Endodermal cell (in vitro differentiated cells): ENCODE measurements around the gene QRSL1. TPM values are rescaled to one million over a fixed set of nuclear protein-coding genes. Genes with fewer than 3 reads are reported as not detected.
A peak's percentile ranks its signal among the peaks of the same experiment; 100 is the strongest.
"Not testable (repeated sequence)": the region's sequence is repeated elsewhere in the genome, so short reads cannot be mapped to it uniquely, and the experiment has no call there.

Source experiments
- DNase-seq: peaks from one replicate; pipeline ENCODE4 v3.0.0-alpha.2; 2017
- H3K27ac ChIP-seq: 2 replicates; pipeline ENCODE4 v1.5.1; 2013; ENCODE audit warnings: mild to moderate bottlenecking, low read depth, low read length, moderate library complexity
- H3K27me3 ChIP-seq: 2 replicates; pipeline ENCODE4 v1.6.1; 2013; ENCODE audit warnings: mild to moderate bottlenecking, low read length, moderate library complexity; ENCODE audit not compliant: insufficient read depth, control insufficient read depth, poor library complexity, severe bottlenecking
- H3K36me3 ChIP-seq: 2 replicates; pipeline ENCODE4 v1.7.0; 2013; ENCODE audit warnings: mild to moderate bottlenecking, low read length, moderate library complexity; ENCODE audit not compliant: control insufficient read depth, insufficient read depth
- H3K4me1 ChIP-seq: one replicate; pipeline ENCODE4 v1.7.0; 2013; ENCODE audit warnings: low read length; ENCODE audit not compliant: control insufficient read depth, insufficient read depth
- H3K4me3 ChIP-seq: 2 replicates; pipeline ENCODE4 v1.5.1; 2013; ENCODE audit warnings: mild to moderate bottlenecking, low read length, moderate library complexity
- H3K9ac ChIP-seq: 2 replicates; pipeline ENCODE4 v1.6.1; 2013; ENCODE audit warnings: mild to moderate bottlenecking, low read length, moderate library complexity; ENCODE audit not compliant: poor library complexity, severe bottlenecking; ENCODE audit errors: extremely low read depth
- H3K9me3 ChIP-seq: 2 replicates; pipeline ENCODE4 v1.6.1; 2013; ENCODE audit warnings: mild to moderate bottlenecking, low read length, moderate library complexity; ENCODE audit not compliant: control insufficient read depth
- H3K27ac Mint-ChIP-seq: 2 replicates; pipeline ENCODE4 v1.8.0; 2020; ENCODE audit warnings: mixed read lengths
- H3K27me3 Mint-ChIP-seq: 2 replicates; pipeline ENCODE4 v1.8.0; 2021; ENCODE audit warnings: mild to moderate bottlenecking, mixed read lengths; ENCODE audit not compliant: insufficient read depth
- H3K36me3 Mint-ChIP-seq: 2 replicates; pipeline ENCODE4 v1.8.0; 2020; ENCODE audit warnings: low read depth, mixed read lengths
- H3K4me1 Mint-ChIP-seq: 2 replicates; pipeline ENCODE4 v1.8.0; 2020; ENCODE audit warnings: mixed read lengths
- H3K4me3 Mint-ChIP-seq: 2 replicates; pipeline ENCODE4 v1.8.0; 2020; ENCODE audit warnings: mild to moderate bottlenecking, moderate library complexity, mixed read lengths
- H3K9me3 Mint-ChIP-seq: 2 replicates; pipeline ENCODE4 v1.8.0; 2020; ENCODE audit warnings: mild to moderate bottlenecking, mixed read lengths
- WGBS, 2 experiments: methylation state at CpG; one replicate each; pipeline versions ENCODE4 v1.1.5 to v1.1.7; 2013; ENCODE audit warnings: missing lambda C conversion rate in 2 of 2, mixed read lengths in 1 of 2; ENCODE audit not compliant: insufficient coverage in 1 of 2, insufficient read length in 1 of 2; 5-methylcytosine and 5-hydroxymethylcytosine counted together
- total RNA-seq, 2 donors: library from RNA; stranded (reverse); fragmentation: NEBNext Ultra II Directional in 1 of 2; extraction: Animal tissue kit (Norgen Biotek cat#: 25700) in 1 of 2; gene quantifications; 2 replicates in 1 of 2; 3 replicates in 1 of 2; pipeline ENCODE4 v1.2.1, GENCODE V29; 2021
- TF ChIP-seq, protein P1 (sequence below): fragments of 200-600 bp; sonication (generic); conservative IDR thresholded peaks from 2 replicates; pipeline ENCODE4 v1.5.0; 2021; ENCODE audit warnings: antibody characterized with exemption, mild to moderate bottlenecking

The QRSL1 gene
- total RNA-seq, 2 donors from 2014 or later: 10.8 to 12.7 TPM

DNA sequence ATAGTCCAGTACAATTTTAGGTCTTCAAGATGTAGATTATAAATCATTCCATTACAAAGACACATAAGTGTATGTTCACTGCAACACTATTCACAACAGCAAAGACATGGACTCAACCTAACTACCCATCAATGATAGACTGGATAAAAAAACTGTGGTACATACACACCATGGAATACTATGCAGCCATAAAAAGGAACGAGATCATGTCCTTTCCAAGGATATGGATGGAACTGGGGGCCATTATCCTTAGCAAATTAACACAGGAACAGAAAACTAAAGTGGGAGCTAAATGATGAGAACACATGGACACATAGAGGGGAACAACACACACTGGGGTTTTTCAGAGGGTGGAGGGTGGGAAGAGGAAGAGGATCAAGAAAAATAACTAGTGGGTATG is 6.3 kb upstream of the QRSL1 start:
- Histone ChIP-seq H3K27me3 (no peaks in the 10 kb centered on the region), H3K4me1 (peaks cover 6% of the 10 kb centered on the region), H3K4me3 (peak overlapping the region; percentile 70), H3K9me3 (peaks cover 25% of the 10 kb centered on the region), H3K9ac (no peak overlapping the region), H3K27ac (no peak overlapping the region), H3K36me3 (peaks cover 15% of the 10 kb centered on the region)
- Mint-ChIP-seq H3K27ac (no peak overlapping the region), H3K27me3 (no peaks in the 10 kb centered on the region), H3K4me3 (no peak overlapping the region), H3K9me3 (peaks cover 23% of the 10 kb centered on the region), H3K4me1 (peaks cover 17% of the 10 kb centered on the region), H3K36me3 (peaks cover 13% of the 10 kb centered on the region)
- DNase-seq: no peak
- TF ChIP-seq, protein P1, sequence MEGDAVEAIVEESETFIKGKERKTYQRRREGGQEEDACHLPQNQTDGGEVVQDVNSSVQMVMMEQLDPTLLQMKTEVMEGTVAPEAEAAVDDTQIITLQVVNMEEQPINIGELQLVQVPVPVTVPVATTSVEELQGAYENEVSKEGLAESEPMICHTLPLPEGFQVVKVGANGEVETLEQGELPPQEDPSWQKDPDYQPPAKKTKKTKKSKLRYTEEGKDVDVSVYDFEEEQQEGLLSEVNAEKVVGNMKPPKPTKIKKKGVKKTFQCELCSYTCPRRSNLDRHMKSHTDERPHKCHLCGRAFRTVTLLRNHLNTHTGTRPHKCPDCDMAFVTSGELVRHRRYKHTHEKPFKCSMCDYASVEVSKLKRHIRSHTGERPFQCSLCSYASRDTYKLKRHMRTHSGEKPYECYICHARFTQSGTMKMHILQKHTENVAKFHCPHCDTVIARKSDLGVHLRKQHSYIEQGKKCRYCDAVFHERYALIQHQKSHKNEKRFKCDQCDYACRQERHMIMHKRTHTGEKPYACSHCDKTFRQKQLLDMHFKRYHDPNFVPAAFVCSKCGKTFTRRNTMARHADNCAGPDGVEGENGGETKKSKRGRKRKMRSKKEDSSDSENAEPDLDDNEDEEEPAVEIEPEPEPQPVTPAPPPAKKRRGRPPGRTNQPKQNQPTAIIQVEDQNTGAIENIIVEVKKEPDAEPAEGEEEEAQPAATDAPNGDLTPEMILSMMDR: no peak
- WGBS, 2 experiments: 86 to 91% methylated on average over 1 of the region's 1 CpG

DNA sequence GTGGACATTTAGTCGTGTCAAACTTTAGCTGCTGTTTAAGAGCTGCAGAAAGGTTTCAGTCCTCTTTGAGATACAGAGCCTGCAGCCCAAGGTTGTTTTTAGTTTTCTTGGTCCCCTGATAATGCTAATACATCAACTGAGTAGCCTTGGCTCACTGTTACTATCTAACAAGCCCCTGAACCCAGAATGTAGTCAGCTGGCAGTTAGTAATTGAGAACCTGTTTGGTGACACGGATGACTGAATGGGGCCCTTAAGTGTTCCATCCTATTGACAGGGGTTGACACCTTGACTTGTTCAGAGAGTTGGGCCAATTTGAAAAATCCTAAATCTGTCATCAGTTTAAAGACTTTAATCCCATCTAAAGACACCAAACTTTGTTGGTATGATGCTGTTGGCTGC is 2.9 kb upstream of the QRSL1 start:
- Histone ChIP-seq H3K9me3 (peaks cover 25% of the 10 kb centered on the region), H3K4me1 (peaks cover 9% of the 10 kb centered on the region), H3K27ac (no peak overlapping the region), H3K27me3 (no peaks in the 10 kb centered on the region), H3K4me3 (no peak overlapping the region), H3K36me3 (peaks cover 15% of the 10 kb centered on the region), H3K9ac (no peak overlapping the region)
- Mint-ChIP-seq H3K36me3 (peaks cover 13% of the 10 kb centered on the region), H3K27me3 (no peaks in the 10 kb centered on the region), H3K27ac (no peak overlapping the region), H3K4me3 (no peak overlapping the region), H3K4me1 (peaks cover 11% of the 10 kb centered on the region), H3K9me3 (peaks cover 23% of the 10 kb centered on the region)
- 53 to 71% methylated on average over 2 of the region's 2 CpGs for WGBS, 2 experiments
- TF ChIP-seq, protein P1: no peak
- no peak for DNase-seq

DNA sequence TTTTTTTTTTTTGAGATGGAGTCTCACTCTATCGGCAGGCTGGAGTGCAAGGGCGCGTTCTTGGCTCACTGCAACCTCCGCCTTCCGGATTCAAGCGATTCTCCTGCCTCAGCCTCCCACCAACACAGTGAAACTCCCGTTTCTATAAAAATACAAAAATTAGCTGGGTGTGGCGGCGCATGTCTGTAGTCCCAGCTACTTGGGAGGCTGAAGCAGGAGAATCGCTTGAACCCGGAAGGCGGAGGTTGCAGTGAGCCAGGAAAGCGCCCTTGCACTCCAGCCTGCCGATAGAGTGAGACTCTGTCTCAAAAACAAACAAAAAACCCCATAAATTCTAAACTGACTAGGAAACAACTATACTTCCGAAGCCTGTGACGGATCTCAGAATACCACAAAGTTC is 1.6 kb upstream of the QRSL1 start:
- peaks cover 13% of the 10 kb centered on the region for H3K9me3 ChIP-seq
- H3K4me3 Mint-ChIP-seq, H3K27ac ChIP-seq, H3K9ac ChIP-seq, H3K36me3 ChIP-seq, H3K27ac Mint-ChIP-seq, H3K36me3 Mint-ChIP-seq, H3K4me1 ChIP-seq, H3K27me3 Mint-ChIP-seq, DNase-seq, H3K4me3 ChIP-seq, H3K27me3 ChIP-seq: not testable (repeated sequence)
- WGBS, 2 experiments: 94% methylated on average over 16 of the region's 16 CpGs; no CpG with 5 or more reads in 1 of the 2 experiments
- H3K9me3 Mint-ChIP-seq: peaks cover 11% of the 10 kb centered on the region
- H3K4me1 Mint-ChIP-seq: peaks cover 12% of the 10 kb centered on the region

DNA sequence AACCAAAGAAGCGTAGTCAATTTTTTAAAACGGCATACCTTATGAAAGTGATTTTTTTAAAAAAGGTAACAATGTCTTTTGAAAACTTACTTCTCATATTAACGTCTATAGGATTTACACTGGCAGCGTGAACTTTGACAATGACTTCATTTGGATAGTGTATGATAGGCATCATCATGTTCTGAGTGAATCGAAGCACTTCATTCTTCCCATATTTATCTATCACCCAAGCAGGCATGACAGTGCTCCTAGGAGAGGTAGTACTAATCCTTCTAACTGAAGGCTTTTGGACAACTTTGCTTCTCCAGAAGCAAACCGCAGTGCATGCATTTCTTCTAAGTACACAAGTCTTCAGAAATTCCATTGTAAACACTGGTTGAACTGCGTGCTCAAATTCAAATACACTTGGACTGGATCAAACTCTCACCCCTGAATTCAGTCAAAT is 698 bp upstream of the QRSL1 start:
- H3K4me1 Mint-ChIP-seq: peaks cover 12% of the 10 kb centered on the region
- Histone ChIP-seq H3K9me3 (peaks cover 4% of the 10 kb centered on the region), H3K27ac (no peak overlapping the region), H3K27me3 (no peaks in the 10 kb centered on the region), H3K4me1 (peaks cover 5% of the 10 kb centered on the region), H3K36me3 (no peaks in the 10 kb centered on the region), H3K9ac (peak overlapping the region; percentile 83), H3K4me3 (peak overlapping the region; percentile 91)
- TF ChIP-seq, protein P1: no peak
- peaks cover 4% of the 10 kb centered on the region for H3K9me3 Mint-ChIP-seq
- no peak for DNase-seq
- no peaks in the 10 kb centered on the region for H3K36me3 Mint-ChIP-seq
- H3K27ac Mint-ChIP-seq: peak overlapping the region; percentile 97
- H3K27me3 Mint-ChIP-seq: no peaks in the 10 kb centered on the region
- peak overlapping the region; percentile 89 for H3K4me3 Mint-ChIP-seq
- WGBS, 2 experiments: 0 to 56% methylated on average over 2 to 6 of the region's 7 CpGs
